8988T (cell line): Measurements from ENCODE around the gene ASIC1.
A peak's percentile ranks its signal among the peaks of the same experiment; 100 is the strongest.

Experiments
- DNase-seq: peaks from one replicate; pipeline ENCODE4 v3.0.0; 2011

The ASIC1 gene

DNA sequence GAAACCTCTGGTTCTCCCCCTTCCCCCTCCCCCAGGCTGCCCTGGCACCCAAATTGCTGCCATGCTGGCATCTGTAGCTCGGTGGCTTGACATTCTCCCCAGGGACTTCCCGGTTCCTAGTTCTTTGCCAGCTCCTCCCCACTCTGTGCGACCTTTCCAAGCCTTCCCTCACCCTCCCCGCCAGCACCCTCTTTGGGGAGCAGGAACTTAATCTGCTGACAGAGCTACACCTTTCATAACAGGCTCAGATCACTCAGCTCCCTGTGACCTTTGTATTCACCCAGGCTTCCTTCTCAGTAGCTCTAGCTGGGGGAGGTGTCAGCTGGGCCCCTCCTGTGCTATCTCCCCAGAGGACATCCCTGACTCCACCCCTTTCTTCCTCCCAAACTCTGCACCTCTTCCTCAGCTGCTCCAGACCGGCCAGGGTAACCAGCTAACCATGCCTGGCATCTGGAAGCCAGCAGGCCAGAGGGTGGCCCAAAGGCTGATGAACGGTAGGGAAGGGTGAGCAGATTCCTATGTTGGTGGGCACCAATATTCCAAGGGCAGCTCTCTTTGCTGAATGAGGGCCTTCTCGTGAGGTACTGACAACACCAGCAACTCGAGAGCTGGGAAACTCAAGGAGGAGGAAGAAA lies 52.8 kb downstream of the ASIC1 start:
- no peak for DNase-seq

DNA sequence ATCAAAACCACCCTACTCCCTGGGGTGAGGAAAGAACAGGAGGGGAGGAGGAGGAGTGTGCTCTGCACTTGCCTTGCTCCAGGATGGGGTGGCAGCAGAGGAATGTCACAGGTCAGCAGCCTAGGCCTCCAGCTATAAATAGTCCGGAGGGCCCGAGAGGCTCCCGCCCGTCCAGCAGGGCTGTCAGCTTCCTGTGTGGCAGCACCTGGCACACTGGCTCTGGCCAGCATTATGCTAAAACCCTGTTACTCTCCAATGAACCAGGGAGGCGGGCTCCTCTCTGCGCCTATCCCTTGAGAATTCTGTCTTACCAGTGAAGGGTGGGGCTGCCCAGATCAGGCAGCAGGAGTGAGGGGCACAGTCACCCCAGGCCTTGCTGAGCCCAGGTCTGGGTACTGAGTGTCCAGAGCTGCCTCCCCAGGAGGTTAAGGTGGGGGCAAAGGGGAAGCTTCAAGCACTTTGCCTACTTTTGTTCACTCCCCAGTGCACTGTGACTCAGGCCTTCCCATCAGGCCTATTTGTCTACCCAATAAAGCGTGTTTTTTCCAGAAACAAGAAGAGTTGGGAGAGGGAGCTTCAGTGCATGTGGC lies 53.5 kb downstream of the ASIC1 start:
- DNase-seq, result no peak

DNA sequence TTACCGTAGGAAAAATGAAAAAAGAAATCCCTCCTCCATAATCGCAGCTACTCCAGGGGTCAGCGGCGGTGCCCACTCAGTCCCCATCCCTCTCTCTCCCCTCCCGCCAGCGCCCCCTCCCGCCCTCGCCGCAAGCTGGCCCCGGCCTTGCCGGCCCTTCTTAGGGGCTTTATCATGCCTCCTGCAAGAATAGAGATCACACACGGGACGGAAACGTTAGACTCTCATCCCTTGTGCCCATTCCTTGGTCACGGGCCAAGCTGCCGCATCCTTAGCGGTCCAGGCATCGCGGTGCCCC lies 53.9 kb downstream of the ASIC1 start:
- DNase-seq, result no peak

DNA sequence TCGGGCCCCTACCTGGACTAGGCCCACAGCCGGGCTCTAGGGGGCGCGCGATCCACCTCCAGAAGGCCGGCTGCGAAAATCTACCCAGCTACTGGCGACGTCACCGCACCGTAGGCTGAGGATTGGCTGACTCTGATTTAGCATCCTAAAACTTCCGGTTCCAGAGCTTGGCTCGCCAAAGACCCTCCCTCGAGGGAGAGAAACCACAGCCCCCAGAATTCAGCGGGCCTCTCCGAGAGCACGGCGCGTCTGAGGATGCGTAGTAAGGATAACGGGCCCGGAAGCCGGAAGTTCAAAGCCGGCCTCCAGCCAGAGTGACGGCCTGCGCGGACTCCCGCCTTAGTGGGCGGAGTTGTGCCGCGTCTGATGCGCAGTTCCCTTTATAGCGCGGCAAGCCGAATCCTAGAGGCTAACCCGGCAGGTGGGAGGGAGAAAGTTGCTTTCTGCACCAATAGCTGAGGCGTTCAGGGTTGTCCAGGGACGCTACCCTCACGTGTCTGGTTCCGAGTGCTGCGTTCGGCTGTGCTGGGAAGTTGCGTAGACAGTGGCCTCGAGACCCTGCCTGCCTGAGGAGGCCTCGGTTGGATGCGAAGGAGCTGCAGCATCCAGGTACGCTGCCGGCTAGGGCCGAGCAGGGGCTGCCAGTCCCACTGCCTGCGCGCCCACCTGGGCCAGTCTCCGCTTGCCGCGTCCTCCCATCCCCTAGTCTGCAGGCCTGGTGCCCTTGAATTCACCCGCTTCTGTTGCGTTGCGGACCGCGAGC lies 54.5 kb downstream of the ASIC1 start, which contains the start of gene COX14:
COX14 (plus strand) TSS at position 544 of the 763 bp plus-strand sequence. CDS start 7,808 bp downstream, outside the sequence.
- DNase-seq, result peak; percentile 85

DNA sequence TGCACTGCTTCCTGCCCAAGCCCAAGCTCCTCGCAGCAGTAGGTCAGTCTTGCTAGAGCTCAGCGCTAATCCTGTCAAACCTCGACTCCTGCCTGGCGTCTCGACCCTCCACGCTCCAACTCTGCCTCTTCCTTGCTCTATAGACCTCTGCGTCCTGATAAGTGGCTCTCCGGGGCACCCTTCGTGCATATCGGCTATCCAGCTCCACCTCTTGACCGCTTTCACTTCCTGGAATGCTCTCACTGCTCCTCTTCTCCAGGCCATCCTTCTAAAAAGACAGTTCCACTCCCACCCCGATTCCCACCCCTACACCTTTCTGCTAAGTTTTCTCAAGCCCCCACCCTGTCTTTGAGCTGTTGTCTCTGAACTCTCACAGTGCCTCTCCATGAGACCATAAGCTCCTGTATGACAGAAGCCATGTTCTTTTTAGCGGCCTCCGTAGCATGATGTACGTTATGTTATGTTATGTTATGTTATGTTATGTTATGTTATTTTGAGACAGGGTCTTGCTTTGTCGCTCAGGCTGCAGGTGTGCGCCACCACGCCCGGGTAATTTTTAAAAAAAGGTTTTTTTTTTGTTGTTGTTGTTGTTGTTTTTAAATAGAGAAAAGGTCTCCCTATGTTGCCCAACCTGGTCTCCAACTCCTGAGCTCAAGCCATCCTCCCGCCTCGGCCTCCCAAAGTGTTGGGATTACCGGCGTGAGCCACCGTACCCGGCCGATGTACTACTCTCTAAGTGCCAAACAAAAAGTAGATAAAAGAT lies 55.2 kb downstream of the ASIC1 start:
- DNase-seq, result no peak

DNA sequence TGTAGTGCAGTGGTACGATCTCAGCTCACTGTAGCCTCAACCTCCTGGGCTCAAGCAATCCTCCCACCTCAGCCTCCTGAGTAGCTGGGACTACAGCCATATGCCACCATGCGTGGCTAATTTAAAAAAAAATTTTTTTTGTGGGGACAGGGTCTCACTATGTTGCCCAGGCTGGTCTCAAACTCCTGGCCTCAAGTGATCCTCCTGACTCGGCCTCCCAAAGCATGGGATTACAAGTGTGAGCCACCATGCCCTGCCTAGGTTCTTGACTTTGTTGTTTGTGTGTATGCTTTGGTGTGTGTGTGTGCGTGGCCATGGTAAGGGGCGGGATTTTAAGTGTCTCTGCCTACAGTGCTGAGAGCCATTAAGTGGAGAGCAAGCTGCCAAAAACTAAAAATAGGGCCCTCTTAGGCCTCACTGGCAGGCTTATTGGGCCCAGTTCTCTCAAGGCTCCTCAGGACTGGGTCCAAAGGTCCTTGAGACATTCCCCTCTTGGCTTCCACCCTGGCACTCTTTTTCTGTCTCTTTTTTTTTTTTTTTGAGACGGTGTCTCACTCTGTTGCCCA lies 59.7 kb downstream of the ASIC1 start:
- DNase-seq, result no peak

DNA sequence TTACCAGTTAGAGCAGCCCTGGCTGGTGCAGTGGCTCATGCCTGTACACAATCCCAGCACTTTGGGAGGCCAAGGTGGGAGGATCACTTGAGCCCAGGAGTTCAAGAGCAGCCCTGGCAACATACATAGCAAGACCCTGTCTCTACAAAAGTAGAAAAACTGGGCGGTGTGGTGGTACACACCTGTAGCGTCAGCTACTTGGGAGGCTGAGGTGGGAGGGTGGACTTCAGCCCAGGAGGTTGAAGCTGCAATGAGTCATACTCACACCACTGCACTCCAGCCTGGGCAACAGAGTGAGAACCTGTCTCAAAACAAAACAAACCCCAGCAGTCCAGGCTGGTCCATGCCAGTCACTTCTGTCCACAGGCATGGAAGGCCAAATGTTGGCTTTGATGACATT lies 62.0 kb downstream of the ASIC1 start:
- DNase-seq, result no peak

DNA sequence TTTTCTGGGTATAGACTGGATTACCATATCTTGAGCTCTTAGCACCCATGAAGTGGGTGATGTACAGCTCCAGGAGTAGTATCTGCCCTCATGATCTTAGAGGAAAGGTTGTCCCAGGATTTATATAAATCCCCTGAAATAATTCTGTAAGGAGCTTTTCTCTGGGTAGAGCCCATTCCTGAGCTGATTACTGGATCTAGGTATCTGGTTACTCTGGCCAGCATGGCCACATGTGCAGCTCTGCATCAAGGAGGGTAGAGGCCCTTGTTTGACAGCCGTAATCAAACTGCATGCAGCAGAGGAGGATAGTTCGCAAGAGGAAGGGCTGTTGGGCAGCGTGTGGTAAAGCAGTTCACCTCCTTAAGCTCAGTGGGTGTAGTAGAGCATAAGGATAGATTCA lies 63.1 kb downstream of the ASIC1 start:
- no peak for DNase-seq

DNA sequence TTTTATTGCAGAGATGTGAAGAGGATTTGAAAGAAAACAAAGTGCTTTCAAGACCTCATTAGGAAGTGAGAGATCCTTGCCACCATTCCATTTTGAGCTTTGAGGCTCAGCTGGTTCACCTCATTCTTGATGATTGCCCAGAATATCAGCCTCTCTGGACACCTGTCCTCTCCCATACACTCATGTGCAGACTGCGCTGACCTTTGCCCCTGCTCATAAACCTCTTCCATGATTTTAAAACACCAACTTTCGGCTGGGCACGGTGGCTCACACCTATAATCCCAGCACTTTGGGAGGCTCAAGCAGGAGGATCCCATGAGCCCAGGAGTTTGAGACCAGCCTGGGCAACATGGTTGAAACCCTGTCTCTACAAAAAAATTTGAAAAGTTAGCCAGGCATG lies 63.6 kb downstream of the ASIC1 start:
- no peak for DNase-seq

DNA sequence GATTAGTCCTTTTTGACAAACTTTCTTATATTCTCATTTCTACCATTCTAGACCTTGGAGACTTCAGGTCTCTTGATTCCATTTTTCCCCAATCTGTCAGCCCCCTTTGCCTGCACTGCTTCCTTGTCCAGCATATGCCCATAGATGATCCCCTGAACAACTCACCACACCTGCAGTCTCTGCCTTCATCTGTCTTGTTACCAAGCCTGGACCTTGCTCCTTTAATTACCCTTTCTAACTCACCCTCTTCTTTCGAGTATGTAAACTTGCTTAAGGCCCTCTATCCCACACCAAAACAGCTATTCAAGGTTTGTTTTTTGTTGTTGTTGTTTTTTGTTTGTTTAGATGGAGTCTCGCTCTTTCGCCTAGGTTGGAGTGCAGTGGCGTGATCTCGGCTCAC lies 64.2 kb downstream of the ASIC1 start:
- DNase-seq, result no peak

DNA sequence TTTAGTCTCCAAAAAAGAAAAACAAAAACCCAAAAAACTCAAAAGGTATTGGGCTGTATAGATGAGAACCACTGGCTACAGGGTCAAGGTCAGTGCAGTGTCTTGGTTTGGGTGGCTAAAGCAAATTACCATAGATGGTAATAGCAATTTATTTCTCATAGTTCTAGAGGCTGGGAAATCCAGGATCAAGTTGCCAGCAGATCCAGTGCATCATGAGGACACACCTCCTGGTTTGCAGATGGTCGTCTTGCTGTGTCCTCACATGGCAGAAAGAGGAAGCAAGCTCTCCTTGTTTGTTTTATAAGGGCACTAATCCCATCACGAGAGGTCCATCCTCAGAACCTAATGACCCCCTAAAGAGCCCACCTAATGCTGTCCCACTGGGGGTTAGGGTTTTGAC lies 65.8 kb downstream of the ASIC1 start:
- no peak for DNase-seq

DNA sequence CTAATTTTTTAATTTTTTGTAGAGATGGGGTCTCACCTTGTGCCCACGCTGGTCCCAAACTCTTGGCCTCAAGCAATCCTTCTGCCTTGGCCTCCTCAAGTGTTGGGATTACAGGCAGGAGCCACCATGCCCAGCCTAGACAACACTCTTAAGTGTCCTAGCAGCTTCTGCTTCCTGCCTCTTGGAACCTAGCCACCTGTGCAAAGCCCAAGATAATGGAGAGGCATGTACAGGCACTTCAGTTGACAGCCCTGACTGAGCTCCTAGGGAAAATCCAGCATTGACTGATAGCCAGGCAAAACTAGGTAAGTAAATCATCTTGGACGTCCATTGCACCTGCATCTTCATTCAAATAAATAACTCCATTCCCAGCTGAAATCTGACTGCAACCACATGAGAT lies 70.2 kb downstream of the ASIC1 start:
- DNase-seq, result no peak

DNA sequence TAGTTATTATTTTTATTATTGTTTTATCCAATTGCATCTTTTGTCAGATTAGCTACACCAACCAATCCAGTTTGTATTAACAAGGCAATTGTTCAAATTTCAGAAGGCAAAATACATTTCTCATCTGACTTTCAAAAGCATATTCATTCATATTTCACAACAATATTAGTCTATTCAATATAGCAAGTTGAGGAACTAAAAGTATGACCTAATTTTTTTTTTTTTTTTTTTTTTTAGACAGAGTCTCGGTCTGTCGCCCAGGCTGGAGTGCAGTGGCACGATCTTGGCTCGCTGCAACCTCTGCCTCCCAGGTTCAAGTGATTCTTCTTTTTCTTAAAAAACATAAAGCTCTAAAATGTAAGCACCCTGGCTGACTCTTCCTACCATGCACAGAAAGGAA lies 71.9 kb downstream of the ASIC1 start:
- DNase-seq, result no peak

DNA sequence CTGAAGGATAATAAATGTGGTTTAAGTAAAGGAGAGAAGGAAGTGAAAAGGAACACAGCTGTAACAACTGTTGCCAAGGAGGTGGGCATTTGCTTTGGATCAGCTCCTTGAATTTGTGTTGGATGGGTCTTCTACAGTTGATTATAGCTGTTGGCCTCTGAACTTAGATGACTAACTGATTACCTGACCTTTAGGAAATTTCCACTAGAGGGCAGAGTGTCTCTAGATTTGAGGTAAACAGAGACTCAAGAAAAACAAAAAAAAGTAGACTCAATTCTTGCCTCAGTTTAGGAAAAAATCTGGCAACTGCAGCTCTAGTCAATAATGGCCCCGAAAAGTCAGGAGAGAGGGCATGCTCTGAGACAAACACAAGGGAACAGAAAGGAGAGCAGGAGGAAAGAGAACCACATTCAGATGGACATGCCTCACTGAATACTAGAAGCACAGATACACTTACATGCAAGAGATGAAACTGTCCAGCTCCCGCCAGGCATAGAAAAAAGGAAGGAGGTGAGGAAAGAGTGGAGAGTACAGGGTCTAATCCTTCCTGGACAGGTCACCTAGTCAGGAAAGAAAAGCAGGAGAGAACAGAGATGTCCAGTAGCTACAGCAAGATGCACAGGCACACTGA lies 75.2 kb downstream of the ASIC1 start:
- DNase-seq, result no peak
